Liver (tissue), 9 donors: Measurements from ENCODE around the gene ANAPC16. TPM values are rescaled to one million over a fixed set of nuclear protein-coding genes. Genes with fewer than 3 reads are reported as not detected.

Experiments
- DNase-seq: peaks from one replicate; pipeline ENCODE4 v3.0.0-alpha.2; 2017; ENCODE audit warnings: low spot score
- H3K27ac ChIP-seq, 2 donors: one replicate each; pipeline ENCODE4 v1.7.0; 2013; ENCODE audit warnings: inconsistent platforms in 2 of 2, low read length in 2 of 2, control low read depth in 1 of 2, low read depth in 1 of 2, mild to moderate bottlenecking in 1 of 2
- H3K27me3 ChIP-seq, 4 donors: one replicate each; pipeline versions ENCODE4 v1.6.1 to v1.7.0; 2013; ENCODE audit warnings: low read length in 3 of 4, inconsistent platforms in 1 of 4, mild to moderate bottlenecking in 1 of 4, moderate library complexity in 1 of 4; ENCODE audit not compliant: control insufficient read depth in 4 of 4, insufficient read depth in 4 of 4
- H3K36me3 ChIP-seq, 4 donors: one replicate each; pipeline versions ENCODE4 v1.6.1 to v1.7.0; 2013; ENCODE audit warnings: low read length in 3 of 4, mild to moderate bottlenecking in 3 of 4, low read depth in 1 of 4, moderate library complexity in 1 of 4; ENCODE audit not compliant: control insufficient read depth in 4 of 4, insufficient read depth in 3 of 4
- H3K4me1 ChIP-seq, 4 donors: one replicate each; pipeline versions ENCODE4 v1.6.1 to v1.7.0; 2013; ENCODE audit warnings: low read length in 3 of 4, mild to moderate bottlenecking in 3 of 4, moderate library complexity in 1 of 4; ENCODE audit not compliant: control insufficient read depth in 4 of 4, insufficient read depth in 4 of 4
- H3K4me3 ChIP-seq, 3 donors: one replicate each; pipeline versions ENCODE4 v1.6.1 to v1.7.0; 2013; ENCODE audit warnings: low read length in 3 of 3, control low read depth in 1 of 3, low read depth in 1 of 3, mild to moderate bottlenecking in 1 of 3
- H3K9ac ChIP-seq, 2 donors: one replicate each; pipeline ENCODE4 v1.7.0; 2013; ENCODE audit warnings: low read length in 2 of 2, mild to moderate bottlenecking in 2 of 2, moderate library complexity in 2 of 2, control low read depth in 1 of 2, low read depth in 1 of 2
- H3K9me3 ChIP-seq, 4 donors: one replicate each; pipeline versions ENCODE4 v1.6.1 to v1.7.0; 2013; ENCODE audit warnings: low read length in 3 of 4; ENCODE audit not compliant: control insufficient read depth in 4 of 4
- ATF3 ChIP-seq: IDR thresholded peaks from 2 replicates; pipeline ENCODE4 v1.6.1; 2016; ENCODE audit warnings: antibody characterized with exemption
- CTCF ChIP-seq: fragments of 150-350 bp; IDR thresholded peaks from 2 replicates; pipeline ENCODE4 v1.5.1; 2017; ENCODE audit warnings: improper control_type of control experiment, low read depth, low read length; ENCODE audit not compliant: missing input control
- EGR1 ChIP-seq, 2 donors: IDR thresholded peaks; 2 replicates each; pipeline ENCODE4 v1.6.1; 2016 to 2018; ENCODE audit warnings: antibody characterized with exemption in 2 of 2, low read depth in 2 of 2
- FOXA1 ChIP-seq: IDR thresholded peaks from 2 replicates; pipeline ENCODE4 v1.6.1; 2016; ENCODE audit warnings: antibody characterized with exemption
- FOXA2 ChIP-seq: IDR thresholded peaks from 2 replicates; pipeline ENCODE4 v1.6.1; 2016; ENCODE audit warnings: antibody characterized with exemption
- GABPA ChIP-seq, 2 donors: IDR thresholded peaks in 1 of 2; conservative IDR thresholded peaks in 1 of 2; 2 replicates each; pipeline ENCODE4 v1.6.1; 2016; ENCODE audit warnings: antibody characterized with exemption in 2 of 2, mild to moderate bottlenecking in 1 of 2, moderate library complexity in 1 of 2
- HNF4A ChIP-seq, 2 donors: conservative IDR thresholded peaks; 2 replicates each; pipeline ENCODE4 v1.6.1; 2016; ENCODE audit warnings: antibody characterized with exemption in 2 of 2, mild to moderate bottlenecking in 2 of 2
- HNF4G ChIP-seq: IDR thresholded peaks from 2 replicates; pipeline ENCODE4 v1.6.1; 2016; ENCODE audit warnings: antibody characterized with exemption
- JUND ChIP-seq, 2 donors: IDR thresholded peaks; 2 replicates each; pipeline ENCODE4 v1.6.1; 2016; ENCODE audit warnings: antibody characterized with exemption in 2 of 2
- MAX ChIP-seq: IDR thresholded peaks from 2 replicates; pipeline ENCODE4 v1.6.1; 2016; ENCODE audit warnings: antibody characterized with exemption
- NR2F2 ChIP-seq: IDR thresholded peaks from 2 replicates; pipeline ENCODE4 v1.6.1; 2016; ENCODE audit warnings: antibody characterized with exemption
- RAD21 ChIP-seq, 2 donors: IDR thresholded peaks; 2 replicates each; pipeline ENCODE4 v1.6.1; 2016; ENCODE audit warnings: antibody characterized with exemption in 2 of 2, mild to moderate bottlenecking in 2 of 2
- REST ChIP-seq: IDR thresholded peaks from 2 replicates; pipeline ENCODE4 v1.6.1; 2016; ENCODE audit warnings: antibody characterized with exemption, mild to moderate bottlenecking
- RXRA ChIP-seq, 2 donors: IDR thresholded peaks; 2 replicates each; pipeline ENCODE4 v1.6.1; 2017 to 2018; ENCODE audit warnings: antibody characterized with exemption in 2 of 2, mild to moderate bottlenecking in 1 of 2
- SP1 ChIP-seq: IDR thresholded peaks from 2 replicates; pipeline ENCODE4 v1.6.1; 2018; ENCODE audit warnings: antibody characterized with exemption, mild to moderate bottlenecking
- TAF1 ChIP-seq: conservative IDR thresholded peaks from 2 replicates; pipeline ENCODE4 v1.6.1; 2016; ENCODE audit warnings: antibody characterized with exemption, mild to moderate bottlenecking
- YY1 ChIP-seq: IDR thresholded peaks from 2 replicates; pipeline ENCODE4 v1.6.1; 2016; ENCODE audit warnings: antibody characterized with exemption, mild to moderate bottlenecking
- ZBTB33 ChIP-seq: IDR thresholded peaks from 2 replicates; pipeline ENCODE4 v1.6.1; 2016; ENCODE audit warnings: antibody characterized with exemption
- WGBS: extraction: QIAGEN DNeasy Blood & Tissue Kit; methylation state at CpG from one replicate; pipeline ENCODE4 v1.1.7; 2013; 5-methylcytosine and 5-hydroxymethylcytosine counted together
- polyA plus RNA-seq, 2 donors: library from polyadenylated mRNA; stranded (reverse) in 1 of 2; unstranded in 1 of 2; fragments of 200-250 nt in 1 of 2; fragments of >200 nt in 1 of 2; fragmentation: Nextera tagmentation in 1 of 2; extraction: Ambion mirVana in 1 of 2; gene quantifications; one replicate each; pipeline versions ENCODE4 v1.2.1 to v1.2.3, GENCODE V29; 2013 to 2015
- total RNA-seq, 2 donors: library from RNA; depleted of rRNA; stranded (reverse); fragments of >200 nt; gene quantifications; one replicate each; pipeline ENCODE4 v1.2.3, GENCODE V29; 2014
- donor health status: healthy.
- donor health status: healthy.
- donor health status: healthy.
- donor health status: healthy.
- donor health status: healthy.

ANAPC16 gene
- total and polyA plus RNA-seq, 4 donors: 36.8 to 96.3 (median 55.6) TPM

GRCh38 chr10:72228318-72228751 lies 12.5 kb downstream of the ANAPC16 start:
- Histone ChIP-seq H3K27ac (peak overlapping the region; percentile 44 to 85), H3K9ac (peak overlapping the region in 1 of 2 donors; percentile 21), H3K36me3 (peaks cover 7 to 18% (median 9%) of the 10 kb centered on the region in 4 donors), H3K4me3 (no peak overlapping the region), H3K27me3 (no peaks in the 10 kb centered on the region), H3K9me3 (no peaks in the 10 kb centered on the region), H3K4me1 (peaks cover 2 to 21% (median 16%) of the 10 kb centered on the region in 4 donors)
- no peak for DNase-seq
- TF ChIP-seq TAF1: no peak
- WGBS: 71% methylated on average over 2 of the region's 2 CpGs

GRCh38 chr10:72229261-72230251 lies 13.7 kb downstream of the ANAPC16 start:
- H3K27me3 ChIP-seq: no peaks in the 10 kb centered on the region
- H3K9ac ChIP-seq: peak overlapping the region in 1 of 2 donors; percentile 7
- WGBS: 40% methylated on average over 8 of the region's 8 CpGs
- peaks cover 6 to 28% (median 16%) of the 10 kb centered on the region in 4 donors for H3K36me3 ChIP-seq
- DNase-seq: no peak
- H3K9me3 ChIP-seq: no peaks in the 10 kb centered on the region
- no peak overlapping the region for H3K4me3 ChIP-seq
- peak; percentile 37 for TF ChIP-seq REST
- TF ChIP-seq GABPA (IDR thresholded peaks at IDR 0.05 in 1 of 2, conservative IDR thresholded peaks at IDR 0.05 in 1 of 2): peak in 1 of 2 donors; percentile 17
- peak in 1 of 2 donors; percentile 59 for TF ChIP-seq RAD21 (IDR thresholded peaks at IDR 0.05)
- peak; percentile 63 to 82 for TF ChIP-seq RXRA (IDR thresholded peaks at IDR 0.05)
- TF ChIP-seq SP1: peak; percentile 76
- TF ChIP-seq ZBTB33: no peak
- TF ChIP-seq HNF4A (conservative IDR thresholded peaks at IDR 0.05): peak; percentile 50 to 62
- peak; percentile 58 for TF ChIP-seq MAX
- no peak for TF ChIP-seq CTCF
- TF ChIP-seq TAF1: peak; percentile 22
- TF ChIP-seq JUND (IDR thresholded peaks at IDR 0.05): peak in 1 of 2 donors; percentile 62
- peak; percentile 58 for TF ChIP-seq YY1
- no peak for TF ChIP-seq NR2F2
- TF ChIP-seq FOXA2: no peak
- TF ChIP-seq ATF3: peak; percentile 62
- TF ChIP-seq FOXA1: no peak
- no peak for TF ChIP-seq EGR1 (IDR thresholded peaks at IDR 0.05; ENCODE audit: low read depth in 2 of 2)
- TF ChIP-seq HNF4G: no peak
- peak overlapping the region; percentile 60 to 85 for H3K27ac ChIP-seq
- H3K4me1 ChIP-seq: peaks cover 2 to 15% (median 11%) of the 10 kb centered on the region in 4 donors
